C4-2B (cell line): ENCODE data around the gene TCERG1L.

ENCODE experiments used
- CTCF ChIP-seq: fragments of 450-650 bp; conservative IDR thresholded peaks from 2 replicates; pipeline ENCODE4 v1.5.1; 2017; ENCODE audit warnings: mild to moderate bottlenecking
- ZFX ChIP-seq: fragments of 450-650 bp; IDR thresholded peaks from 2 replicates; pipeline ENCODE4 v1.6.1; 2017

DNA sequence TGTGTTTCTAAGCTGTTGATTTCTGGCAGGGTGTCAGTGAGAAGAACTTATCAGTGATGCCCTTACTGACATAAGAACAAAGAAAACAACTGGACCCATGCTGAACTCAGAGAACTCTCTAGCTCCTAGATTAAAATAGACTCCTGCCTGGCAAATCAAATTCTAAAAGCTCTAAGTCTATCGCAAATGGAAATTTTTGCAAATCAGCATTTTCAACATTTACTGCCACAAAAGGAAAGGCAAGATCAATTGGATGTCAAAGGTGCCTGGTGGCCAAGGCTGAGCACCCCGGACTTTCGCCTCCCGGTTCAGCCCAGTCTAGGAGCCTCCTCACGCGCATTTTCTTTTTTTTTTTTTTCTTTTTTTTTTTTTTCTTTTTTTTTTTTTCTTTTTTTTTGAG lies 251.6 kb downstream of the TCERG1L start:
- TF ChIP-seq CTCF (no peak), ZFX (no peak)
